Neural cell (in vitro differentiated cells): ENCODE results near the gene OR52A5. TPM values are rescaled to one million over a fixed set of nuclear protein-coding genes. Genes with fewer than 3 reads are reported as not detected.
"Not testable (repeated sequence)": the region's sequence is repeated elsewhere in the genome, so short reads cannot be mapped to it uniquely, and the experiment has no call there.

Experiments
- H2AFZ ChIP-seq: fragments of 200-600, 300-800 bp; sonication (generic), shearing (Covaris generic); 2 replicates; pipeline ENCODE4 v1.6.0; 2014; ENCODE audit warnings: low read depth, mild to moderate bottlenecking, antibody characterized with exemption, low read length, moderate library complexity
- H3F3A ChIP-seq: fragments of 200-600 bp; shearing (Covaris generic); 2 replicates; pipeline ENCODE4 v1.6.1; 2016; ENCODE audit warnings: mild to moderate bottlenecking, moderate library complexity, mixed read lengths, antibody characterized with exemption, low read length; ENCODE audit not compliant: insufficient read depth, poor library complexity, severe bottlenecking
- H3K27ac ChIP-seq: fragments of 200-600, 300-800 bp; sonication (generic), shearing (Covaris generic); 2 replicates; pipeline ENCODE4 v1.5.1; 2014; ENCODE audit warnings: mild to moderate bottlenecking, low read length, moderate library complexity
- H3K27me3 ChIP-seq: fragments of 300-800, 200-600 bp; sonication (generic), shearing (Covaris generic); 2 replicates; pipeline ENCODE4 v1.6.0; 2014; ENCODE audit warnings: mild to moderate bottlenecking, low read depth, low read length, moderate library complexity; ENCODE audit not compliant: insufficient read depth
- H3K36me3 ChIP-seq: fragments of 300-800, 200-600 bp; sonication (generic), shearing (Covaris generic); 2 replicates; pipeline ENCODE4 v1.5.1; 2014; ENCODE audit warnings: mild to moderate bottlenecking, antibody characterized with exemption, low read length, moderate library complexity; ENCODE audit not compliant: insufficient read depth
- H3K4me2 ChIP-seq: fragments of 300-800, 200-600 bp; sonication (generic), shearing (Covaris generic); 2 replicates; pipeline ENCODE4 v1.6.0; 2014; ENCODE audit warnings: mild to moderate bottlenecking, low read length
- H3K4me3 ChIP-seq: fragments of 300-800, 200-600 bp; sonication (generic), shearing (Covaris generic); 2 replicates; pipeline ENCODE4 v1.5.1; 2014; ENCODE audit warnings: mild to moderate bottlenecking, low read length, moderate library complexity
- H3K79me2 ChIP-seq: fragments of 200-600 bp; shearing (Covaris generic); replicated peaks from 2 replicates; pipeline ENCODE4 v1.6.0; 2014; ENCODE audit warnings: mild to moderate bottlenecking, low read length, moderate library complexity; ENCODE audit not compliant: insufficient read depth
- H3K9ac ChIP-seq: fragments of 300-800, 200-600 bp; sonication (generic), shearing (Covaris generic); 2 replicates; pipeline ENCODE4 v1.6.1; 2016; ENCODE audit warnings: mild to moderate bottlenecking, low read length, mixed read lengths
- H3K9me2 ChIP-seq: fragments of 200-600 bp; shearing (Covaris generic); 2 replicates; pipeline ENCODE4 v1.6.1; 2016; ENCODE audit warnings: mild to moderate bottlenecking, low read length, mixed read lengths; ENCODE audit not compliant: insufficient read depth
- H3K9me3 ChIP-seq: fragments of 200-600, 300-800 bp; sonication (generic), shearing (Covaris generic); 2 replicates; pipeline ENCODE4 v1.6.1; 2016; ENCODE audit warnings: mild to moderate bottlenecking, mixed run types, low read length, moderate library complexity, mixed read lengths
- H4K20me1 ChIP-seq: fragments of 200-600 bp; shearing (Covaris generic); 2 replicates; pipeline ENCODE4 v1.6.1; 2016; ENCODE audit warnings: mild to moderate bottlenecking, mixed run types; ENCODE audit not compliant: insufficient read depth
- EZH2 ChIP-seq: fragments of 200-600, 300-800 bp; shearing (Covaris generic), sonication (generic); IDR thresholded peaks from 2 replicates; pipeline ENCODE4 v1.6.1; 2014; ENCODE audit warnings: antibody characterized with exemption, low read length, borderline replicate concordance, mild to moderate bottlenecking; ENCODE audit not compliant: insufficient read depth, poor library complexity, severe bottlenecking
- TAF1 ChIP-seq: IDR thresholded peaks from 2 replicates; pipeline ENCODE4 v1.6.1; 2012; ENCODE audit warnings: low read depth
- polyA plus RNA-seq: library from polyadenylated mRNA; depleted of rRNA; stranded (reverse); fragments of >200 nt; gene quantifications from 2 replicates; pipeline ENCODE4 v1.2.3, GENCODE V29; 2014
- TF ChIP-seq, protein P1 (sequence below): fragments of 450-650 bp; IDR thresholded peaks from 2 replicates; pipeline ENCODE4 v1.5.1; 2014; ENCODE audit warnings: antibody characterized with exemption, mild to moderate bottlenecking, moderate library complexity; ENCODE audit not compliant: poor library complexity, severe bottlenecking
- TF ChIP-seq, protein P2 (sequence below): IDR thresholded peaks from 2 replicates; pipeline ENCODE4 v1.6.1; 2012; ENCODE audit warnings: borderline replicate concordance

OR52A5 gene
- polyA plus RNA-seq, 1 donor from 2014 or later, result not detected

DNA sequence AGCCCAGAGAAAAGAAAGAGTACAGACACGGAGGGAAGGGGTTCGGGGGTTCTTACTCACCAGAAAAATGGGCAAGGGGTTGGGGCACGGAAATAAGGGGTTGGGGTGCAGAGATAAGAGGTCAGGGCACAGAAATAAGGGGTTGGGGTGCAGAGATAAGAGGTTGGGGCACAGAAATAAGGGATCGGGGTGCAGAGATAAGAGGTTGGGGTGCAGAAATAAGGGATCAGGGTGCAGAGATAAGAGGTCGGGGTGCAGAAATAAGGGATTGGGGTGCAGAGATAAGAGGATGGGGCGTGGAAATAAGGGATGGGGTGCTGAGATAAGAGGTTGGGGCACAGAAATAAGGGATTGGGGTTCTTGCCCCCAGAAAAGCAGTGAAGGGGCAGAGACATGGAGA lies 26.7 kb upstream of the OR52A5 start:
- not testable (repeated sequence) for H4K20me1 ChIP-seq, H3K27me3 ChIP-seq, H3K4me3 ChIP-seq, H3K9ac ChIP-seq, H3K4me2 ChIP-seq, H3K9me2 ChIP-seq, H3F3A ChIP-seq, H3K36me3 ChIP-seq, H2AFZ ChIP-seq, H3K27ac ChIP-seq, H3K79me2 ChIP-seq, H3K9me3 ChIP-seq

DNA sequence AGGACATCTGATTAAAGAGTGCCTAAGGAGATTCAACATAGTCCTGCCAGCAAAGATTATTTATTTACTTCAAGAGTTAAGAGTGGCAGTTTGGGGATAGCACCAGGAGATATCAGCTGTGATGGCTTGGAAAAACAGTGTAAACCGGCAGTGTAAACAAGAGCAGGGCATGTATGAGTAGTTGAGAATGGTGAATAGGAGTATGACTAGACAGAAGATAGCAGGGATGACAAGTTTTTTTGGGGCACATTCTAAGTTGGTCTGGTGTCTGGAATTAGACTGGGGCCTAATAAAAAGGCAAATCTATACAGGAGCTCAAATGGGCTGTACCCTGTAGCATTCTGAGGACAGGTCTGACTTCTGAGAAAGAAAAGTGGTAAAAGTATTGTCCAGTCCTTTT lies 22.9 kb upstream of the OR52A5 start:
- not testable (repeated sequence) for H3K27ac ChIP-seq, H3K27me3 ChIP-seq, H3K4me3 ChIP-seq, H3K36me3 ChIP-seq, H2AFZ ChIP-seq, H3K9me2 ChIP-seq, H3K9ac ChIP-seq, H3K4me2 ChIP-seq, H3K79me2 ChIP-seq, H4K20me1 ChIP-seq, H3K9me3 ChIP-seq, H3F3A ChIP-seq

DNA sequence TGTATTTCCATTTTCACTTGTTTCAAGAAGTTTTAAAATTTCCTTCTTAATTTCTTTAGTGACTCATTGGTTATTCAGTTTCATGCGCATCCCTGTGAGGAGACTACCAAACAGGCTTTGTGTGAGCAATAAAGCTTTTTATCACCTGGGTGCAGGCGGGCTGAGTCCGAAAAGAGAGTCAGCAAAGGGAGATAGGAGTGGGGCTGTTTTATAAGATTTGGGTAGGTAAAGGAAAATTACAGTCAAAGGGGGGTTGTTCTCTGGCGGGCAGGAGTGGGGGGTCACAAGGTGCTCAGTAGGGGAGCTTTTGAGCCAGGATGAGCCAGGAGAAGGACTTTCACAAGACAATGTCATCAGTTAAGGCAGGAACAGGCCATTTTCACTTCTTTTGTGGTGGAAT lies 22.1 kb upstream of the OR52A5 start:
- not testable (repeated sequence) for H3K9ac ChIP-seq, H3K9me3 ChIP-seq, H3K4me3 ChIP-seq, H3K9me2 ChIP-seq, H2AFZ ChIP-seq, H3K27me3 ChIP-seq, H3K4me2 ChIP-seq, H3K36me3 ChIP-seq, H3F3A ChIP-seq, H4K20me1 ChIP-seq, H3K27ac ChIP-seq, H3K79me2 ChIP-seq

DNA sequence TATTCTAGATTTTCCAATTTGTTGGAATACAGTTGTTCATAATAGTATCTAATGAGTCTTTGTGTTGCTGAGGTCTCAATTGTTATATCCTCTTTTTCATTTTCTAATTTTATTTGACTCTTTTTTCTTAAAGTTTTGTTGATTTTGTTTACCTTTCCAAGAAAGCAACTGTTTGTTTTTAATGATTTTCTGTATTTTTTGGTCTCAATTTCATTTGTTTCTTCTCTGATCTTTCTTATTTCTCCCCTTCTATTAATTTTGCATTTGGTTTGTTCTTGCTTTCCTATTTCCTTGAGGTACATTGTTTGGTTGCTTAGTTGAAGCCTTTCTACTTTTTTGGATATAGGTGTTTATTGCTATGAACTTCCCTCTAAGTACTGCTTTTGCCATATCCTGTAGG lies 21.6 kb upstream of the OR52A5 start:
- H3K27me3 ChIP-seq, result no peaks in the 10 kb centered on the region
- H3K79me2 ChIP-seq, result no peaks in the 10 kb centered on the region

More for the DNA sequence above, 21.6 kb upstream of the OR52A5 start:
- Histone ChIP-seq H3K4me3 (no peak overlapping the region), H3K9me3 (no peaks in the 10 kb centered on the region), H2AFZ (no peak overlapping the region), H3F3A (no peaks in the 10 kb centered on the region), H3K9me2 (no peaks in the 10 kb centered on the region), H4K20me1 (no peaks in the 10 kb centered on the region), H3K27ac (no peak overlapping the region), H3K36me3 (no peaks in the 10 kb centered on the region), H3K9ac (no peak overlapping the region), H3K4me2 (no peak overlapping the region)
- TF ChIP-seq TAF1 (no peak), EZH2 (no peak)
- TF ChIP-seq, protein P1, sequence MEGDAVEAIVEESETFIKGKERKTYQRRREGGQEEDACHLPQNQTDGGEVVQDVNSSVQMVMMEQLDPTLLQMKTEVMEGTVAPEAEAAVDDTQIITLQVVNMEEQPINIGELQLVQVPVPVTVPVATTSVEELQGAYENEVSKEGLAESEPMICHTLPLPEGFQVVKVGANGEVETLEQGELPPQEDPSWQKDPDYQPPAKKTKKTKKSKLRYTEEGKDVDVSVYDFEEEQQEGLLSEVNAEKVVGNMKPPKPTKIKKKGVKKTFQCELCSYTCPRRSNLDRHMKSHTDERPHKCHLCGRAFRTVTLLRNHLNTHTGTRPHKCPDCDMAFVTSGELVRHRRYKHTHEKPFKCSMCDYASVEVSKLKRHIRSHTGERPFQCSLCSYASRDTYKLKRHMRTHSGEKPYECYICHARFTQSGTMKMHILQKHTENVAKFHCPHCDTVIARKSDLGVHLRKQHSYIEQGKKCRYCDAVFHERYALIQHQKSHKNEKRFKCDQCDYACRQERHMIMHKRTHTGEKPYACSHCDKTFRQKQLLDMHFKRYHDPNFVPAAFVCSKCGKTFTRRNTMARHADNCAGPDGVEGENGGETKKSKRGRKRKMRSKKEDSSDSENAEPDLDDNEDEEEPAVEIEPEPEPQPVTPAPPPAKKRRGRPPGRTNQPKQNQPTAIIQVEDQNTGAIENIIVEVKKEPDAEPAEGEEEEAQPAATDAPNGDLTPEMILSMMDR, result no peak
- TF ChIP-seq, protein P2, sequence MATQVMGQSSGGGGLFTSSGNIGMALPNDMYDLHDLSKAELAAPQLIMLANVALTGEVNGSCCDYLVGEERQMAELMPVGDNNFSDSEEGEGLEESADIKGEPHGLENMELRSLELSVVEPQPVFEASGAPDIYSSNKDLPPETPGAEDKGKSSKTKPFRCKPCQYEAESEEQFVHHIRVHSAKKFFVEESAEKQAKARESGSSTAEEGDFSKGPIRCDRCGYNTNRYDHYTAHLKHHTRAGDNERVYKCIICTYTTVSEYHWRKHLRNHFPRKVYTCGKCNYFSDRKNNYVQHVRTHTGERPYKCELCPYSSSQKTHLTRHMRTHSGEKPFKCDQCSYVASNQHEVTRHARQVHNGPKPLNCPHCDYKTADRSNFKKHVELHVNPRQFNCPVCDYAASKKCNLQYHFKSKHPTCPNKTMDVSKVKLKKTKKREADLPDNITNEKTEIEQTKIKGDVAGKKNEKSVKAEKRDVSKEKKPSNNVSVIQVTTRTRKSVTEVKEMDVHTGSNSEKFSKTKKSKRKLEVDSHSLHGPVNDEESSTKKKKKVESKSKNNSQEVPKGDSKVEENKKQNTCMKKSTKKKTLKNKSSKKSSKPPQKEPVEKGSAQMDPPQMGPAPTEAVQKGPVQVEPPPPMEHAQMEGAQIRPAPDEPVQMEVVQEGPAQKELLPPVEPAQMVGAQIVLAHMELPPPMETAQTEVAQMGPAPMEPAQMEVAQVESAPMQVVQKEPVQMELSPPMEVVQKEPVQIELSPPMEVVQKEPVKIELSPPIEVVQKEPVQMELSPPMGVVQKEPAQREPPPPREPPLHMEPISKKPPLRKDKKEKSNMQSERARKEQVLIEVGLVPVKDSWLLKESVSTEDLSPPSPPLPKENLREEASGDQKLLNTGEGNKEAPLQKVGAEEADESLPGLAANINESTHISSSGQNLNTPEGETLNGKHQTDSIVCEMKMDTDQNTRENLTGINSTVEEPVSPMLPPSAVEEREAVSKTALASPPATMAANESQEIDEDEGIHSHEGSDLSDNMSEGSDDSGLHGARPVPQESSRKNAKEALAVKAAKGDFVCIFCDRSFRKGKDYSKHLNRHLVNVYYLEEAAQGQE, result no peak
